HepG2 (cell line): ENCODE results near the gene HOXD12. TPM values are rescaled to one million over a fixed set of nuclear protein-coding genes. Genes with fewer than 3 reads are reported as not detected.
A peak's percentile ranks its signal among the peaks of the same experiment; 100 is the strongest.

Source experiments
- AHR ChIP-seq: IDR thresholded peaks from 2 replicates; pipeline ENCODE4 v1.6.1; 2018; ENCODE audit warnings: missing genetic modification reagents, missing compliant biosample characterization
- BHLHE40 ChIP-seq: IDR thresholded peaks from 2 replicates; pipeline ENCODE4 v1.6.1; 2011; ENCODE audit warnings: low read length, improper control_type of control experiment
- HMGXB4 ChIP-seq, 2 experiments: sonication (generic) in 1 of 2; formaldehyde crosslinking in 1 of 2; IDR thresholded peaks; 2 replicates each; pipeline versions ENCODE4 v1.4.0 to v1.6.1; 2018 to 2020; ENCODE audit warnings: missing genetic modification reagents in 2 of 2, borderline replicate concordance in 1 of 2, low read depth in 1 of 2, mild to moderate bottlenecking in 1 of 2, missing biosample characterization in 1 of 2
- HOXA7 ChIP-seq: sonication (generic); formaldehyde crosslinking; IDR thresholded peaks from 2 replicates; pipeline ENCODE4 v1.8.1; 2022; ENCODE audit warnings: mild to moderate bottlenecking, missing genetic modification reagents, moderate library complexity
- IKZF4 ChIP-seq: sonication (generic); formaldehyde crosslinking; IDR thresholded peaks from 2 replicates; pipeline ENCODE4 v1.5.1; 2020; ENCODE audit warnings: borderline replicate concordance, mild to moderate bottlenecking, low read depth, missing genetic modification reagents; ENCODE audit errors: not compliant biosample characterization
- NFKB2 ChIP-seq: sonication (generic); formaldehyde crosslinking; IDR thresholded peaks from 2 replicates; pipeline ENCODE4 v1.4.0; 2020; ENCODE audit warnings: missing genetic modification reagents, borderline replicate concordance
- PHF21A ChIP-seq: sonication (generic); formaldehyde crosslinking; IDR thresholded peaks from 2 replicates; pipeline ENCODE4 v1.5.0; 2020; ENCODE audit warnings: mild to moderate bottlenecking, missing genetic modification reagents
- SOX6 ChIP-seq, 2 experiments: fragments of 450-650 bp in 1 of 2; sonication (generic) in 1 of 2; formaldehyde crosslinking in 1 of 2; IDR thresholded peaks; 2 replicates each; pipeline versions ENCODE4 v1.4.0 to v1.6.1; 2017 to 2020; ENCODE audit warnings: antibody characterized with exemption in 1 of 2, mild to moderate bottlenecking in 1 of 2, missing genetic modification reagents in 1 of 2
- SRSF1 ChIP-seq: fragments of 200-400 bp; formaldehyde crosslinking; optimal IDR thresholded peaks from 2 replicates; pipeline ENCODE3; 2017; ENCODE audit warnings: mild to moderate bottlenecking, low read depth, low read length, moderate library complexity
- ZNF33B ChIP-seq: sonication (generic); formaldehyde crosslinking; IDR thresholded peaks from 2 replicates; pipeline ENCODE4 v1.5.1; 2020; ENCODE audit warnings: mild to moderate bottlenecking, missing genetic modification reagents
- ZNF407 ChIP-seq: sonication (generic); formaldehyde crosslinking; IDR thresholded peaks from one replicate; pipeline ENCODE4 v1.5.1; 2020; ENCODE audit warnings: mild to moderate bottlenecking, missing genetic modification reagents; ENCODE audit errors: not compliant biosample characterization
- polyA plus RNA-seq, 8 experiments: library from polyadenylated mRNA; depleted of rRNA in 3 of 8; stranded (reverse) in 7 of 8; unstranded in 1 of 8; fragments of >200 nt; fragmentation: Illumina TruSeq in 4 of 8; extraction: Trizol in 4 of 8; gene quantifications; 2 replicates each; pipeline versions ENCODE4 v1.2.1 to v1.2.3, GENCODE V29; 2011 to 2016; ENCODE audit warnings: low read depth in 4 of 8, missing spikeins in 1 of 8, mixed read lengths in 1 of 8; ENCODE audit not compliant: insufficient read depth in 1 of 8
- total RNA-seq, 5 experiments: library from RNA; depleted of rRNA; stranded (reverse); fragments of >200 nt; fragmentation: Illumina TruSeq; extraction: Trizol; gene quantifications; 2 replicates each; pipeline ENCODE4 v1.2.3, GENCODE V29; 2016; ENCODE audit warnings: low read depth in 1 of 5
- TF ChIP-seq, protein P1 (sequence below): sonication (generic); formaldehyde crosslinking; IDR thresholded peaks from 2 replicates; pipeline ENCODE4 v1.8.0; 2022; ENCODE audit warnings: missing genetic modification reagents, mild to moderate bottlenecking, moderate library complexity, borderline replicate concordance
- TF ChIP-seq, protein P2 (sequence below): sonication (generic); formaldehyde crosslinking; IDR thresholded peaks from 2 replicates; pipeline ENCODE4 v1.4.0; 2020; ENCODE audit warnings: missing genetic modification reagents; ENCODE audit errors: not compliant biosample characterization

HOXD12 gene
- total and polyA plus RNA-seq, 2 of the 13 experiments (the other 11 are each of a cell fraction or from before 2014, with no cell fraction given), result not detected

DNA sequence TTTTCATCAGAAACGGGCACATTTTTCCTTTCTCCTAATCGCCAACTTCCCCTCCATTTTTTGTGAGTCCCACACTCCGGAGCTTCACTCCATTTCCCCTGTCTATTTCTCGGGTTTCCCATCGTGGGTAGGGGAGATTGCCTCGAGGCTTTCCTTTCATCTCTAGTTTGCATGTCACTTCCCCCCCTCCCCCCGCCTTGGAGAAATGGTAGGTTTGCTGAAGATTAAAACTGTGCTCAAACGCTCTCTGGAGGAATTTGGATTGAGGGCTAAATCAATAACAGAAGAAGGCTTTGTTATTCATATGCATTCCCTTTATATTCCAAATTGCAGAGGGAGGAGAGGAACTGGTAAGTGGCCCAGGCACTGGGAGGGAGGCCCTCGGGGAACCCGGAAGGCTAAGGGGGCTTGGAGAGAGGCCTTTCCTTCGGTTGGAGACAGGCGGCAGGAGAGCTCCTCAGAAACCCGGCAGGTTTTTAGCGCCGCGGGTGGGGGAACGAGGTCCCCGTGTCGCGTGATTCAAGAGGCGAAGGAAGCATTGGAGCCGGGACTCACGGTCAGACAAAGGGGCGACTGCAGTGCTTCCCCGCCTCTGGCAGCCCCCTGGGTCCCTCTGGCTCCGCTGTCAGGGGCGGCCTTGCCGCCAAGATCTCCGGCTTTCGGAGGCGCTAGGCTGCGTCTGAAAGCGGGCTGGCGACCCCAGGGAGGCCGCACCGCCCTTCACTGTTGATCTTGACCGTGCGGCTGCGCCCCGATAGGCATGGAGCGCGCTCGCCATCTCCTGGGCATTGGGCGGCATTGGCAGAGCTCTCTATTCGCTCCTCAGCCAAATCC lies 2.4 kb upstream of the HOXD12 start (continued):
- peak; percentile 83; the same call in 1 of the 2 replicates for TF ChIP-seq AHR (CRISPR knock-in tag)
- TF ChIP-seq HOXA7 (CRISPR knock-in tag), result no peak
- 0 out of 2 replicates have a peak, but pooled peaks have one; percentile 15 for TF ChIP-seq BHLHE40
- no peak for TF ChIP-seq ZNF407
- TF ChIP-seq ZNF33B (CRISPR knock-in tag), result peak; percentile 75; the same call in 1 of the 2 replicates
- TF ChIP-seq IKZF4 (CRISPR knock-in tag), result no peak
- peak; percentile 38; the same call in 1 of the 2 replicates for TF ChIP-seq NFKB2 (CRISPR knock-in tag)
- TF ChIP-seq, protein P1, sequence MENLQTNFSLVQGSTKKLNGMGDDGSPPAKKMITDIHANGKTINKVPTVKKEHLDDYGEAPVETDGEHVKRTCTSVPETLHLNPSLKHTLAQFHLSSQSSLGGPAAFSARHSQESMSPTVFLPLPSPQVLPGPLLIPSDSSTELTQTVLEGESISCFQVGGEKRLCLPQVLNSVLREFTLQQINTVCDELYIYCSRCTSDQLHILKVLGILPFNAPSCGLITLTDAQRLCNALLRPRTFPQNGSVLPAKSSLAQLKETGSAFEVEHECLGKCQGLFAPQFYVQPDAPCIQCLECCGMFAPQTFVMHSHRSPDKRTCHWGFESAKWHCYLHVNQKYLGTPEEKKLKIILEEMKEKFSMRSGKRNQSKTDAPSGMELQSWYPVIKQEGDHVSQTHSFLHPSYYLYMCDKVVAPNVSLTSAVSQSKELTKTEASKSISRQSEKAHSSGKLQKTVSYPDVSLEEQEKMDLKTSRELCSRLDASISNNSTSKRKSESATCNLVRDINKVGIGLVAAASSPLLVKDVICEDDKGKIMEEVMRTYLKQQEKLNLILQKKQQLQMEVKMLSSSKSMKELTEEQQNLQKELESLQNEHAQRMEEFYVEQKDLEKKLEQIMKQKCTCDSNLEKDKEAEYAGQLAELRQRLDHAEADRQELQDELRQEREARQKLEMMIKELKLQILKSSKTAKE (CRISPR knock-in tag), result no peak
- peak; percentile 38 to 88; a peak in 2 of 4 replicates for TF ChIP-seq HMGXB4 (CRISPR knock-in tag; IDR thresholded peaks at IDR 0.05; ENCODE audit: borderline replicate concordance in 1 of 2, low read depth in 1 of 2)
- no peak for TF ChIP-seq SOX6 (IDR thresholded peaks at IDR 0.05)
- peak; percentile 33; the same call in 1 of the 2 replicates for TF ChIP-seq SOX6 (CRISPR knock-in tag; IDR thresholded peaks at IDR 0.05)
- TF ChIP-seq, protein P2, sequence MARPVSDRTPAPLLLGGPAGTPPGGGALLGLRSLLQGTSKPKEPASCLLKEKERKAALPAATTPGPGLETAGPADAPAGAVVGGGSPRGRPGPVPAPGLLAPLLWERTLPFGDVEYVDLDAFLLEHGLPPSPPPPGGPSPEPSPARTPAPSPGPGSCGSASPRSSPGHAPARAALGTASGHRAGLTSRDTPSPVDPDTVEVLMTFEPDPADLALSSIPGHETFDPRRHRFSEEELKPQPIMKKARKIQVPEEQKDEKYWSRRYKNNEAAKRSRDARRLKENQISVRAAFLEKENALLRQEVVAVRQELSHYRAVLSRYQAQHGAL (CRISPR knock-in tag), result no peak
- TF ChIP-seq PHF21A, result 0 out of 2 replicates have a peak, but pooled peaks have one; percentile 33
- TF ChIP-seq SRSF1, result peak; percentile 68
